Right lobe of liver (tissue), 4 donors: ENCODE data around the gene IVNS1ABP.

Experiments
- POLR2A ChIP-seq: fragments of 450-650 bp; IDR thresholded peaks from one replicate; pipeline ENCODE4 v1.6.1; 2017; ENCODE audit warnings: antibody characterized with exemption, mild to moderate bottlenecking
- TF ChIP-seq, protein P1 (sequence below), 4 donors: fragments of 200-600 bp in 3 of 4; fragments of 450-650 bp in 1 of 4; IDR thresholded peaks; one replicate each; pipeline versions ENCODE4 v1.5.1 to v1.8.0; 2016 to 2022; ENCODE audit warnings: antibody characterized with exemption in 4 of 4, mild to moderate bottlenecking in 2 of 4
- donor health status: DM: no; HTN: no; CAD: no.
- donor health status: DM: no; HTN: no; CAD: no.
- donor health status: DM: no; HTN: yes; CAD: no.

DNA sequence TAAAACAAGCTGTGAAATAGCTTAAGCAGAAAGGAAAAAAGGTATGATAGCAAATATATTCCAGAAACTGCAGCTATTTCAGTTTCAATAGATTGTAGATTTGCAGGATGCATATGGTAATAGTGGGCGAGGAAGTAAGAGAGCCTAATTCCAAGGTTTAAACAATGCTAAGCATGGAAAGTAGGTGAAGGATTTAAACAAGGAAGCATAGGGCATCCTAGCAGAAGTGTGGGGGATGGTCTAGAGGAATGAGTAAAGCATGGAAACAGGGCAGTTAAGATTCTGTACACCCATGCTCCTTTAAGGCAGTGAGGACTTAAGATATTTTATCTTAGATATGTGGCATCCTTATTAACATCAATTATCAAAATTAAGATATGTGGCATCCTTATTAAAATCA is 2.6 kb downstream of the IVNS1ABP start:
- TF ChIP-seq, protein P1, sequence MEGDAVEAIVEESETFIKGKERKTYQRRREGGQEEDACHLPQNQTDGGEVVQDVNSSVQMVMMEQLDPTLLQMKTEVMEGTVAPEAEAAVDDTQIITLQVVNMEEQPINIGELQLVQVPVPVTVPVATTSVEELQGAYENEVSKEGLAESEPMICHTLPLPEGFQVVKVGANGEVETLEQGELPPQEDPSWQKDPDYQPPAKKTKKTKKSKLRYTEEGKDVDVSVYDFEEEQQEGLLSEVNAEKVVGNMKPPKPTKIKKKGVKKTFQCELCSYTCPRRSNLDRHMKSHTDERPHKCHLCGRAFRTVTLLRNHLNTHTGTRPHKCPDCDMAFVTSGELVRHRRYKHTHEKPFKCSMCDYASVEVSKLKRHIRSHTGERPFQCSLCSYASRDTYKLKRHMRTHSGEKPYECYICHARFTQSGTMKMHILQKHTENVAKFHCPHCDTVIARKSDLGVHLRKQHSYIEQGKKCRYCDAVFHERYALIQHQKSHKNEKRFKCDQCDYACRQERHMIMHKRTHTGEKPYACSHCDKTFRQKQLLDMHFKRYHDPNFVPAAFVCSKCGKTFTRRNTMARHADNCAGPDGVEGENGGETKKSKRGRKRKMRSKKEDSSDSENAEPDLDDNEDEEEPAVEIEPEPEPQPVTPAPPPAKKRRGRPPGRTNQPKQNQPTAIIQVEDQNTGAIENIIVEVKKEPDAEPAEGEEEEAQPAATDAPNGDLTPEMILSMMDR (IDR thresholded peaks at IDR 0.05): no peak
- TF ChIP-seq POLR2A: no peak
